GM18951 (cell line): ENCODE data around the gene MAPK13.
"Not testable (repeated sequence)": the region's sequence is repeated elsewhere in the genome, so short reads cannot be mapped to it uniquely, and the experiment has no call there.

Experiments
- POLR2A ChIP-seq: IDR thresholded peaks from 4 replicates; pipeline ENCODE4 v1.6.1; 2011; ENCODE audit warnings: mild to moderate bottlenecking; ENCODE audit not compliant: insufficient read length, insufficient read depth; ENCODE audit errors: extremely low read depth
- in situ Hi-C: fragments of 300-500 bp; cut with MboI; formaldehyde crosslinking; loops from one replicate; pipeline ENCODE4 v1.12.0; 2022; ENCODE audit warnings: low sequenced_read_pairs, mixed read lengths, inconsistent platforms; ENCODE audit not compliant: unreplicated experiment

Gene MAPK13

DNA sequence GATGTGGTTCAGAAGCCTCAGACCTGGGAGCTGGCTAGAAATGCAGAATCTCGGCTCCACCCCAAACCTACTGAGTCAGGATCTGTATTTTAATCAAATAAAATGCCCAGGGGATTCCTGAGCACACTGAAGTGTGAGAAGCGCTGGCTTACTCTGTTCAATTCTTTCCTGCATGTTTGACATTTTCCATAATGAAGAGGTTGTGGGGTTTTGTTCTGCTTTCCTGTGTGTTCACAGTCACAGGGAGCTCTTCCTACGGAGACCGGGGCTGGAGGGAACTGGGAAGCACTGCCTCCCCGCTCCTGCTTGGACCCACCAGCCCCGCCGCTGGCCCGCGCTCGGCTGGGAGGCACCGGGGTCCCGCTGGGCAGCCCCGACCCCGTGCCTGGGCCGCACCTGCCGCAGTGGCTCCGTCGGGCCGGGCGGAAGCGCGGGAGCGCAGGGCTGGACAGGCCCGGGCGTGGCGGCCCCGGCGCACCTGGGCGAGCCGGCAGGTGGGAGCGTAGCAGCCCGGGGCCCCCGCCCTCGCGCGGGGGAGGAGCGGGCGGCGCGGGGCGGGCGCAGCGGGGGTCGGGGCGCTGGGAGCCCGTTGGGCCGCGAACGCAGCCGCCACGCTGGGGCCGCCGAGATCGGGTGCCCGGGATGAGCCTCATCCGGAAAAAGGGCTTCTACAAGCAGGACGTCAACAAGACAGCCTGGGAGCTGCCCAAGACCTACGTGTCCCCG is at the start of gene MAPK13:
Gene MAPK13, plus strand, starts transcription at position 573 of the 726 bp plus-strand sequence. Its CDS starts 70 bp downstream, at position 643.
- no peak for TF ChIP-seq POLR2A
- in situ Hi-C loops: loop anchor here (10.0 kb wide), 1 partner anchor 65 kb away; the partner anchor contains the start of gene BRPF3

DNA sequence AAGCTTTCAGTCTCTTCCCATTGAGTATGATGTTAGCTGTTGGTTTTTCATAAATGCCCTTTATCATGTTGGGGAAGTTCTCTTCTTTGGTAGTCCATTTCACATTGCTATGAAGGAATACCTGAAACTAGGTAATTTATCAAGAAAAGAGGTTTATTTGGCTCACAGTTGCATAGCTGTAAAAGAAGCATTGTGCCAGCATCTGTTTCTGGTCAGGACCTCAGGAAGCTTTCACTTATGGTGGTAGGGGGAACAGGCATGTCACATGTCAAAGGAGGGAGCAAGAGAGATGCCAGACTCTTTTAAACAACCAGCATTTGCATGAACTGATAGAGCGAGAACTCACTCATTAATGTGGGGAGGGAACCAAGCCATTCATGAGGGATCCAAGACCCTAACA is 48.0 kb upstream of the MAPK13 start:
- in situ Hi-C loops: no loop called here
- TF ChIP-seq POLR2A: no peak

DNA sequence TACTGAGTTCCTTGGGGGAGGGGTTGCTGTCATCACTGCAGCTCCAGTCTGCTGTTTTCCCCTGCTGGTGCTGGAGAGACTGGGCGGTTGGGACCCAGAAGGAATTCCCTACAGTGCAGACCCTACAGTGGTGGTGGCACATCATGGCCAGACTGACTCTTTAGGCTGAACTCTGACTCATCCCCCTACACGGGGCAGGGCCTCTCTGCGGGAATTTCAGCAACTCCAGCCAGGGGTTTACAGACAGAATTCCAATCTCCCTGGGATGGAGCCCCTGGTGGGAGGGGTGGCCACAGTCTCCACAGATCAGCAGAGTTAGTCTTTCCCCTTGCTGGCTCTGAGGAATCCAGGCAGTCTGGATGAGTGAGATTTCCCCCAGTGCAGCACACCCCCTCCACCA is 46.9 kb upstream of the MAPK13 start:
- in situ Hi-C loops: no loop called here
- no peak for TF ChIP-seq POLR2A

DNA sequence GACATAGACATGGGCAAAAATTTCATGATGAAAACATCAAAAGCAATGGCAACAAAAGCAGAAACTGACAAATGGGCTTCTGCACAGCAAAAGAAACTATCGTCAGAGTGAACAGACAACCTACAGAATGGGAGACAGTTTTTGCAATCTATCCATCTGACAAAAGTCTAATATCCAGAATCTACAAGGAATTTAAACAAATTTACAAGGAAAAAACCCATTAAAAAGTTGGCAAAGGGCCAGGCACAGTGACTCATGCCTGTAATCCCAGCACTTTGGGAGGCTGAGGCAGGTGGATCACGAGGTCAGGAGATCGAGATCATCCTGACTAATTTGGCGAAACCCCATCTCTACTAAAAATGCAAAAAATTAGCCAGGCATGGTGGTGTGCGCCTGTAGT is 42.1 kb upstream of the MAPK13 start:
- in situ Hi-C loops: not testable (repeated sequence)

DNA sequence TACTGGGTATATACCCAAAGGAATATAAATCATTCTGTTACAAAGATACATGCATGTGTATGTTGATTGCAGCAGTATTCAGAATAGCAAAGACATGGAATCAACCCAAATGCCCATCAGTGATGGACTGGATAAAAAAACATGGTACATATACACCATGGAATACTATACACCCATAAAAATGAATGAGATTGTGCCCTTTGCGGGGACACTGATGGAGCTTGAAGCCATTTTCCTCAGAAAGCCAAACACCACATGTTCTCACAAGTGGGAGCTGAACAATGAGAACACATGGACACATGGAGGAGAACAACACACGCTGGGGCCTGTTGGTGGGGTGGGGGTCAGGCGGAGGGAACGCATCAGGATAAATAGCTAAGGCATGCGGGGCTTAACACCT is 41.3 kb upstream of the MAPK13 start:
- in situ Hi-C loops: no loop called here
- no peak for TF ChIP-seq POLR2A

DNA sequence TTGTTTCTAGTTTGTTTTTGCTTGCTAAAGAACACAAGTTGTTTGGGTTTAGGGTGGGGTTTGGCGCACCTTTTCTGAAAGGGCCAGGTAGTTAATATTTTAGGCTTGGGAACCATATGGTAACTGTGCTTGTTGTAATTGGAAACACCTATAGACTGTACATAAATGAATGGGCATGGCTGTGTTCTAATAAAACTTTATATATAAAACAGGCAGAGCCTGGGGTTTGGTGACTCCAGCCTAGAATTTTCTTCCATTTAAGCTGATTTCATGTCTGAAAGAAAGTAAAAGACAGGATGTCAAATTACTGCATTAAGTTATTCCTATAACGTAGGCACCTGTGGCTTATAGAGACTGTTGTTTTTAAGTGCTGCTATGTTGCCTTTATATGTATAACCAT is 36.1 kb upstream of the MAPK13 start:
- TF ChIP-seq POLR2A: no peak
- in situ Hi-C loops: no loop called here

DNA sequence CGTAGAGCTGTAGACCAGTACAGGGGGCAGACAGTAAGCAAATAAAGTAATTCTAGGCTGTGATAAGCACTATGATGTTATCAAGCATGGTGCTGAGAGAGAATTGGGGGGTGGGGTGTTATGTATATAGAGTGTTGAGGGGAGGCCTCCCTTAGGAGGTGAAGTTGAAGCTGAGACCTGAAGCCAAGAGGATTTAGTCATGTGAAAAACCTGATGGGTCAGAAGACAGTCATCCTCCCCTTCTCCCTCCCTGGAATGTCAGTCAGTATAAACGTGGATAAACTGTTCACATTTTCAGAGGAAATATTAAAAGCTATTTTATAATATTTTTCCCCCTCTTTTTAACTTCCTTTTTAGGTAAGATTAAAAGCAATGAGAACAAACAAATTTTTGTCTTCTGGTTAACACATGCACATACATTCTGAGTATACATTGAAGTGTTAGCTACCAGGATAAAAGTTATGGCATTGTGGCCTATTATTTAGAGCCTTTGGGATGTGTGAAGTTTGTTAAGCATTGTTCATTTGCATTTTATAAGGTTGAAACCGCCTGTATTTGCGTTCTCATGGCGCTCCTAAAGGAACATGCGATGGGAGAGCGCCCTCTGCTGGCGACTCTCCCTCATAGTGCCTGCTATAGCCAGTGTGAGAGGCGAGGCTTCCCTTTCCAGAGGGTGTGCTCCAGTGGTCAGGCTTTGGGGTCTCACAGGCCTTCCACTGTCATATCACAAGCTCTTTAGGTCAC is 35.4 kb upstream of the MAPK13 start:
- TF ChIP-seq POLR2A: no peak
- in situ Hi-C loops: loop anchor here (5.0 kb wide), 1 partner anchor 68 kb away; the partner anchor contains the start of gene MAPK14

DNA sequence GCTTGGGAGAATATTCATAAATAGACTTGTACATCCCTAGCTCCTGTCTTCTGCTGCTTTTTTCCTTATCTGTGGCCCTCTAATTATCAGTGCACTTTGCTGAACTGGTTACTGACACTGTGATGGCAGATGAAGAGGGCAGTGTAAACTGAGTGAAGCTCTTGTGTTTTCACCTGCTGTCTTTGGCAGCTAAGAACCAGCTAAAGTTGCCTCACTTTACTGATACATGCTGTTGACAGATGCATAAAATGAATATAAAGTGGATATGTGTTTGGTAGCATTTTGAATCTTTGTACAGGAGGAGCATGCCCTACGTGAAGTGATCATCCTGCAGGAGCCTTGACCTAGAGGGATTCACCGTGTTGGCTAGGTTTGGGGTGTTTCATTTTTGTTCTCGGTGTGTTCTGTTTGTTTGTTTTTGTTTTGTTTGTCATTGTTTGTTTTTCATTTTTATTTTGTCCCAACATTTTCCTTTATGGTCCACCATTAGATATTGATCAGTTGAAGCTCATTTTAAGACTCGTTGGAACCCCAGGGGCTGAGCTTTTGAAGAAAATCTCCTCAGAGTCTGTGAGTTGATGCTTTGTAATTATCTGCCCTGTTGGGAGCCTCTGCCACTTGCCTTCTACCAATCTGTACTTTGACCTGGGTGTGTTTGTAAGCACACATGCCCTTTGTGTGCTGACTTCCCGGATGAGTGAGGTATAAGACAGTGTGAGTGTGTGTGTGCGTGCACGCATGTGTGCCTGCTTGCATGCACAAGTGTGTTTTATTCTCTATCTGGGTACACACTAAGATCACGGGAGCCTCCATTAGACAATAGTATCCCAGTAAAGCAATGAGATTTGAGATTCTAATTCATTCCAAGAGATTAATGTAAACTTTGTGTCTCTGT is 34.6 kb upstream of the MAPK13 start:
- TF ChIP-seq POLR2A: no peak
- in situ Hi-C loops: loop anchor here (5.0 kb wide), 1 partner anchor 68 kb away; the partner anchor contains the start of gene MAPK14

DNA sequence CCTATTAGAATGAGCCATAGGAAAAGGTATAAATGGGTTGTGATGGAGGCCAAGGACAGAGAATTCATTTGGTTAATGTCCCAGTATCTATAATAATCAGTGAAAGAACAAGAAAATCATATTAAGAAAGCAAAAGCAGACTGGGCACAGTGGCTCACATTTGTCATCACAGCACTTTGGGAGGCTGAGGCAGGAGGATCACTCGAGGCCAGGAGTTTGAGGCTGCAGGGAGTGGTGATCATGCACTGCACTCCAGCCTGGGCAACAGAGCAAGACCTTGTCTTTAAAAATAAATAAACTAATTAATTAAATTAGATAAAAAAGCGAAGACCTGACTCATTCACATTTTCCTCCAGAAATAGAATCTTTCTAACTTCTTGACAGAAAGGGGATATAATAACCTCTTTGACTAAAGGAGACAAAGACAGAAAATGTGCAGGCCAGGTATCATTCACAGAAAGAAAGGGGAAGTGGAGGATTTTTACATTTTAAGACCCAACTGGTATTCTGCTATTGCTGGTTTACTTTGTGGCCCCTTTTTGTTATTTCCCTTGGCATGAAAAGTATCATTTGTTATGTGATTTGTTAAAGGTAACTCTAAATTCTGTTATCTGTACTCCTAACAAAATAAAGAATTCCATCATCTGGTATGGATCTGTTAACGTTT is 31.9 kb upstream of the MAPK13 start:
- in situ Hi-C loops: loop anchor here (5.0 kb wide), 1 partner anchor 71 kb away; the partner anchor contains the start of gene MAPK14
- no peak for TF ChIP-seq POLR2A

DNA sequence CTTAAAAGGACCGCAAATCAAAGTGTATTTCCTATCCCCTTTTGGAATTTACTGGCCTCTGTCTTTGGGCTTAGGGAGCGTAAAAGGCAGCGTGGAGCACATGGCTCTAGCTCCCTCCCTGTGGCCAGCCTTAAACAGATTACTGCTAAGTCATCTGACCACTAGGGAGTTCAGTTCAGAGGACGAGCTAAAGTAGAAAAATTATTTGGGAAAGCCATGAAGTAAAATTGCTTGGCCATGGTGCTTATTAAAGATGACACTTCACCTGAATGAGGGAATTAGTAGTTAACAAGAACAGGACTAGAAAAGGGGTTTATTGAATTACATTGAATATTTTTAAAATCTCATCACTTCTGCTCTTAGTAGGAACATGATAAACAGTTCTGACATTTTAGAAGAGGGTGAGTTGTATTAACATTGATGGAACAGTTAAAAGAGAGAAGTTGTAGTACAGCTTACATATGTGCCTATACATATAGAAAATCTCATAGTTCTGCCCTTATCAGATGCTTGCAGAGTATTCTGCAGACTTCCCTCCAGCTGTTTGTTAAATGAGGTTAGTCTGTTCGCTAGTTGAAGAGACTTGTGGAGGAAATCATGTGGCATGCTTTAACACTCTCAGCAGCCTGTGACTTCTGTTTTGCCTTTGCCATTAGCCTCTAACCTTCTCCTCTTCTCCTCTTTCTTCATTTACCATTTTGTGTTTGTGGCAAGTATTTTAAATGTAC is 31.2 kb upstream of the MAPK13 start:
- in situ Hi-C loops: loop anchor here (5.0 kb wide), 1 partner anchor 72 kb away; the partner anchor contains the start of gene MAPK14
- no peak for TF ChIP-seq POLR2A

DNA sequence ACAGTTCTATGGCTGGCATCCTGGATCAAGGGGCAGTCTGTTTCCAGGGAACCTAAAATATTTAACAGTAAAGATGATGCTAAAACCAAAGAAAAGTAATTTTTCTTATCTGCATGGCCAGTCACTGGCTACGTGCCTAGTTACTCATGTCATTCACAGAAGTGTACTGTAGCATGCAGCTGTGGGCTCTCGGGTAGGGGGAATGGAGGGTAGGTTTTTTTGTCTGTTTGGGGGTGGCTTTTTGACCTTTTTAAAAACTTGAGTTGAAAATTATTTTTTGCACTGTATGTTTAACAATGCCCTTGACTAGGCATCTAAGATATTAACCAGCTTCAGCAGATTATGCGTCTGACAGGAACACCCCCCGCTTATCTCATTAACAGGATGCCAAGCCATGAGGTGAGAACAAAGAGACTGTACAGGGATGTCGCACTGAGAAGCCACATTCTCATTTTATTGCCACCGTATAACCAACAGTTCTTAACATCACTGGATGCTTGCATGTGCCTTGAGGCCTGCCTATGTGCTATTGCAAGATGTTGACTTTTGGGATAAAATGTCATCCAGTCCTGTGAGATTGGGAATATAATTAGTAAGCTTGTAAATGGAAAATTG is 30.3 kb upstream of the MAPK13 start:
- in situ Hi-C loops: loop anchor here (5.0 kb wide), 1 partner anchor 73 kb away; the partner anchor contains the start of gene MAPK14
- TF ChIP-seq POLR2A: no peak

DNA sequence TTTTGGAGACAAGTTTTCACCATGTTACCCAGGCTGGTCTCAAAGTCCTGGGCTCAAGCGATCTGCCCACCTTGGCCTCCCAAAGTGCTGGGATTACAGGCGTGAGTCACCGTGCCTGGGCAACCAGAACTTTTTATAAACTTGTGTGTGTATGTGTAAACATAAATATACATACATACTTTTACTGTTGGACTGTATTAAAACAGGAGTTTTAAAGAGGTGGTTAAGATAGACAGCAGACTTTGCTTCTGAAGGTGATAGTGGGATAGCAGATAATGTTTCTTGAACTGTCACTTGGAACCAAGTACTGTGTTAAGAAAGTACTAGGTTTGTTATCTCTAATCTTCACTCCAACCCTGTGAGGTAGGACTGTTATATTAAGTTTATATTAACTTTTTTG is 28.6 kb upstream of the MAPK13 start:
- in situ Hi-C loops: no loop called here
- TF ChIP-seq POLR2A: no peak

DNA sequence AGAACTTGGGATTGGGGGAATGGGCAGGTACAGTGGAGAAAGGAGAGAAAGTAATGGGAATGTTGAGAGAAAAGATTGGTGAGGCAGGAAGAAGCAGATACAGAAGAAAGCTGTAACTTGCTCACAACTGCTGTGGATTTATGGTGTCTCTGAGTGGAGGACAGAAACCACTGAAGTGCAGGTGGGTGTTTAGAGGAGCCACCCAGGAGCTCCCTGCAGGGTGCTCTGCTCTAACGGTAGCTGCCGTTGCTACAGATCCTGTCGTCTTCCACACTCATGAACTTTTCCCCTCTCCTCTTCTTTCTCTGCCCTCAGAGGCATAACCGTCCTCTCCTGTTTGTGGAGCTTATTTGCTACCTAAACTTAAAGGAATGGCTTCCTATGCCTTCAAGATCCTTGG is 27.5 kb upstream of the MAPK13 start:
- no peak for TF ChIP-seq POLR2A
- in situ Hi-C loops: no loop called here
